Bronchial epithelial cell (primary cell): ENCODE data around the gene CPLX1. TPM values are rescaled to one million over a fixed set of nuclear protein-coding genes. Genes with fewer than 3 reads are reported as not detected.

Experiments used
- DNase-seq: peaks from one replicate; pipeline ENCODE4 v3.0.0-alpha.2; 2010; ENCODE audit warnings: low read depth
- FAIRE-seq: peaks from 2 replicates; lab custom pipeline; 2011; peaks lifted over from hg19 to GRCh38; lab: Jason Lieb, UNC
- H3K27me3 ChIP-seq: 2 replicates; pipeline ENCODE4 v1.5.1; 2011; ENCODE audit warnings: low read length; ENCODE audit not compliant: control insufficient read depth, insufficient read depth
- H3K36me3 ChIP-seq: 2 replicates; pipeline ENCODE4 v1.5.1; 2011; ENCODE audit warnings: low read length; ENCODE audit not compliant: control insufficient read depth, insufficient read depth
- H3K4me3 ChIP-seq: 2 replicates; pipeline ENCODE4 v1.5.1; 2011; ENCODE audit warnings: mild to moderate bottlenecking, low read depth, low read length, control low read depth
- total RNA-seq: library from RNA; depleted of rRNA; stranded (reverse); fragments of >200 nt; gene quantifications from 2 replicates; pipeline ENCODE4 v1.2.1, GENCODE V29; 2014
- TF ChIP-seq, protein P1 (sequence below): IDR thresholded peaks from 2 replicates; pipeline ENCODE4 v1.5.1; 2011; ENCODE audit warnings: mild to moderate bottlenecking, moderate library complexity, low read length, control low read depth, inconsistent platforms; ENCODE audit not compliant: insufficient read depth, severe bottlenecking

CPLX1 gene
- total RNA-seq, 1 donor from 2014 or later: not detected

DNA sequence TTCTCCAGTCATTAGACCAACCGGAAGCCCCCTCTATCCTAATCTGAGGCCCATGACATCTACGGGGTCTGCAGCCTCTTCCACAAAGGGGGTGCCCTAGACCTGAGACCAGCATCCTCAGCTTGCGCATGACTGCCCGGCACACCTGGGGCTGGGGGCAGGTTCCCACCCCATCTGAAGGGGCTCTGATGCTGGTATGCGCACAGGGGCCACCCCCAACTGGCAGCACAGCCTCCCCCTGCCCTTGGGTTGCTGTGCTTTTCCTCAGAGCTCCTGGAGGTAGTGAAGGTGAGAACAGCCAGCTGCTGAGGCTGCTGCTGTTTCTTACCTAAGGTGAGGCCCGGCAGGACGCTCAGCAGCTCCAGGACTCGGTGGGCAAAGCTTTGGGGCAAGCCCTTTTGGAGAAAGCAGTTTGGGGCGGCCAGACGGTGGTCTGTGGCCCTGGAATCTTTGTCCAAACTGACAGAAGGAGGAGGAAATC is 18.9 kb upstream of the CPLX1 start:
- Histone ChIP-seq H3K36me3 (peaks cover 2% of the 10 kb centered on the region), H3K27me3 (no peaks in the 10 kb centered on the region), H3K4me3 (no peak overlapping the region)
- no peak for FAIRE-seq
- TF ChIP-seq, protein P1, sequence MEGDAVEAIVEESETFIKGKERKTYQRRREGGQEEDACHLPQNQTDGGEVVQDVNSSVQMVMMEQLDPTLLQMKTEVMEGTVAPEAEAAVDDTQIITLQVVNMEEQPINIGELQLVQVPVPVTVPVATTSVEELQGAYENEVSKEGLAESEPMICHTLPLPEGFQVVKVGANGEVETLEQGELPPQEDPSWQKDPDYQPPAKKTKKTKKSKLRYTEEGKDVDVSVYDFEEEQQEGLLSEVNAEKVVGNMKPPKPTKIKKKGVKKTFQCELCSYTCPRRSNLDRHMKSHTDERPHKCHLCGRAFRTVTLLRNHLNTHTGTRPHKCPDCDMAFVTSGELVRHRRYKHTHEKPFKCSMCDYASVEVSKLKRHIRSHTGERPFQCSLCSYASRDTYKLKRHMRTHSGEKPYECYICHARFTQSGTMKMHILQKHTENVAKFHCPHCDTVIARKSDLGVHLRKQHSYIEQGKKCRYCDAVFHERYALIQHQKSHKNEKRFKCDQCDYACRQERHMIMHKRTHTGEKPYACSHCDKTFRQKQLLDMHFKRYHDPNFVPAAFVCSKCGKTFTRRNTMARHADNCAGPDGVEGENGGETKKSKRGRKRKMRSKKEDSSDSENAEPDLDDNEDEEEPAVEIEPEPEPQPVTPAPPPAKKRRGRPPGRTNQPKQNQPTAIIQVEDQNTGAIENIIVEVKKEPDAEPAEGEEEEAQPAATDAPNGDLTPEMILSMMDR: no peak
- no peak for DNase-seq

DNA sequence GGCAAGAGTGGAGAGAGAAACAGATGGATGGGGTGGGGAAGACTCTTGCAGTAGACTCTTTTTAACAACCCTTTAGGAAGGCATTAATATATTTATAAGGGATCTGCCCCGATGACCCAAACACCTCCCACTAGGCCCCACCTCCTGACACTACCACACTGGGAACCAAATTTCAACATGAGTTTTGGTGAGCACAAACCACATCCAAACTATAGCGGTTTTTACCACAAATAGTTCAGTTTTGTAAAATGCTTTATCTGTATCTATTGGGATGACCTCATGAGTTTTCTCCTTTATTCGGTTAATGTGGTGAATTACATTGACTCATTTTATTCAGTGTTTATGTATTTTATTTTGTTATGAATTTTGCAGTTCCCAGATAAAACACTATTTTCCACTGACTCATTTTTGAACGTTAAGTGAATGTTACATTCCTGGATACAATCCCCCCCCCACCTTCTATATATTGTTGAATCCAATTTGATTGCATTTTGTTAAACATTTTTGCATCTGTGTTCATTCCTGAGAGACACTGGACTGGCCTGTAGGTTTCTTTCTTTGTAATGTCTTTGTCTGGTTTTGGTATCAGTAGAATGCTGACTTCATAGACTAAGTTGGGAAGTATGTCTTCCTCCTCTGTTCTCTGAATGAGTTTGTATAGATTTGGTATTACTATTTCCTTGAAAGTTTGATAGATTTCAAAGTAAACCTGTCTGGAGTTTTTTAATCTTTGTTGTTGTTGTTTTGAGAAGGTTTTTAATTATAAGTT is 13.9 kb upstream of the CPLX1 start:
- H3K27me3 ChIP-seq: no peaks in the 10 kb centered on the region
- TF ChIP-seq, protein P1: no peak
- DNase-seq (no peak), FAIRE-seq (no peak)
- H3K4me3 ChIP-seq: no peak overlapping the region
- no peaks in the 10 kb centered on the region for H3K36me3 ChIP-seq

DNA sequence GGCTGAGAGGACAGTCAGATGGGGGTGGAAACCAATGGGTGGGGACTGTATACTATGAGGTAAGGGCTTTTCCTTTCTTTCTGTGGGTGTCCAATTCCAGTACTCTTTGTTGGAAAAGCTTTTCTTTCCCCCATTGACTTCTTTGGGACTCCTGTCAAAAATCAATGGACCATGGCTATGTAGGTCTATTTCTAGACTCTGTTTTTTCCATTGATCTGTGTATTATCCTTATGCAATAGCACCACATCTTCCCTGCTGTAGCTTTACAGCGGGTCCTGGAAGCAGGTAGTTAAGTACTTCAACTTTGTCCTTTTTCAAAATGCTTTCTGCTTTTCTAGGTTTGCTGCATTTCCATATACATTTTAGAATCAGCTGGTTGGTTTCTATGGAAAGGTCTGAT is 11.8 kb upstream of the CPLX1 start:
- TF ChIP-seq, protein P1: no peak
- H3K27me3 ChIP-seq: no peaks in the 10 kb centered on the region
- FAIRE-seq (no peak), DNase-seq (no peak)
- no peak overlapping the region for H3K4me3 ChIP-seq
- H3K36me3 ChIP-seq: no peaks in the 10 kb centered on the region

DNA sequence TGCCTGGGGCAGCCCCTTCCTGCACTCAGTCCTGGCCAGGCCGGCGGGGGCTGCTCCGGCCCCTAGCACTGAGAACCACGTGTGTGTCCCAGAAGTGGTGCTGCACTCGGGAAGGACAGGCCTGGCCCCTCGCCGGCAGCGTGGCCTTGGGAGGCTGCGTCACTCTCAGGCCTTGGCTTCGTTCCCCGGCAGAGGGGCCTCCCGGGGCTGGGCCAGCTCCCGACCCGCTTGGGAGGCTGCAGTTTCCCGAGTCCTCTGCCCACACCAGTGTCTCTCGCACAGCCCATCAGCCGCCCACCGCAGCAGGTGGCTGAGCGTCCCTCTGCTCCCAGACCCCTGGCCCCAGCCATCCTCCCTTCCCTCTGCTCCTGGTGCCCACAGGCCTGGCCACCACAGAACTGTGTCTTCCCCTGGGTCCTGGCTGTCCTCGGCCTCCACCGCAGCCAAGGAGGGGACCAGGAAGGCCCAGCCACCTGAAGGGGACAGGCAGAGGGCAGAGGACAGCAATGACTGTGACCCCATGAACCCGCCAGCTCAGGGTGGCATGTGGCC is 10.9 kb upstream of the CPLX1 start:
- FAIRE-seq: no peak
- H3K4me3 ChIP-seq: no peak overlapping the region
- DNase-seq: no peak
- no peaks in the 10 kb centered on the region for H3K27me3 ChIP-seq
- no peaks in the 10 kb centered on the region for H3K36me3 ChIP-seq
- TF ChIP-seq, protein P1: no peak

DNA sequence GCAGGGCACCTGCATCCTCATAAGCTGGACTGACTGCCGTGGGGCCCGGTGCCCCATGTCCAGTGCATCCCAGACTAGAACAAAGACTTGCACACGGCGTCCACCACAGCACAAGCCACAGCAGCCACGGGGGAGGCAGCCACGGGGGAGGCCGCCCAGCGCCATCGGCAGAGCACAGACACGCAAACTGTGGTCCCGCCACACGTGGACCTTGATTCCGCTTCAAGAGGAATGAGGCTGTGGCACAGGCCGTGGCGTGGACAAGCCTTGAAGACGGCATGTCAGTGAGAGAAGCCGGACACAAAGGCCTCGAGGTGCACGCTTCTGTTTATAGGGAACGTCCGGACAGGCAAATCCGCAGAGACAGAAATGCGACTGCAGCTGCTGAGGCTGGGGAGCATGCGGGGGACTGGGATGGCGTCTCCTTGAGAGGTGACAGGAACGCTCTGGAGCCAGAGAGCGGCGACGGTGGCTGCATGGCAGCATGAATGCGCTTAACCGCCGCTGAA is 10.1 kb upstream of the CPLX1 start:
- H3K36me3 ChIP-seq: no peaks in the 10 kb centered on the region
- no peaks in the 10 kb centered on the region for H3K27me3 ChIP-seq
- no peak for FAIRE-seq
- H3K4me3 ChIP-seq: no peak overlapping the region
- no peak for DNase-seq
- TF ChIP-seq, protein P1: no peak
